GM19025 (cell line): ENCODE data around the gene TMEM212.

Experiments used
- ATAC-seq: cut with Tn5 transposase; IDR thresholded peaks from one replicate; pipeline ENCODE4 v1.9.1; 2021; ENCODE audit warnings: mild to moderate bottlenecking, low read depth, moderate library complexity; ENCODE audit not compliant: unreplicated experiment

The TMEM212 gene

DNA sequence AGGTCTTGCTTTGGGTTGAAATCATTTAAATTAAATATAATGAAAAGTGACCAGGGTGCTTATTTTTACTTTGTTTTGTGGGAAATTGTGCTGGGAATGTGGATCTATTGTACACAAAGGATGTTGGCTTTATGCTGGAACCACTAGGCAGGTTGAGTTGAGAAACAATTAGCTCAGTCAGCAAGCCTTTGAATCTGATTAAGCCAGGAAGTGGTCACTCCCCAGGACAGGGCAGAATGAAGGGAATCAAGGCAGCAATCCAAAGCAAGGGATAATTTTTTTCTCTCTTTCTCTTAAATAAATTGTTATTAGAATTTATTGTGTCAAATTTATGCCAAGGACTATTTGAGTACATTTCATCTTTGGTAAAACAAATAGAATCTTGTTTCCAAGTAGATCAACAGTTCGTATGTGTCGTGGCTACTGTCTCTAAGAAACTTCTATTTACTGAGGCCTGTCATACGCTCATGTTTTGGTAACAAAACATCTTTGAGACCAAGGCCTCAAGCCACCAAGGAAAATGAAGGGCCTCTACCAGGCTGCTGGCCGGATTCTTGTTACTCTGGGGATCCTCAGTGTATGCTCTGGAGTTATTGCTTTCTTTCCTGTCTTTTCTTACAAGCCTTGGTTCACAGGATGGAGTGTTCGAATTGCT is at the start of gene TMEM212:
Gene TMEM212 (plus strand): TSS at position 486 of the 655 bp plus-strand sequence. CDS start 35 bp downstream, at position 521.
- no peak for ATAC-seq

DNA sequence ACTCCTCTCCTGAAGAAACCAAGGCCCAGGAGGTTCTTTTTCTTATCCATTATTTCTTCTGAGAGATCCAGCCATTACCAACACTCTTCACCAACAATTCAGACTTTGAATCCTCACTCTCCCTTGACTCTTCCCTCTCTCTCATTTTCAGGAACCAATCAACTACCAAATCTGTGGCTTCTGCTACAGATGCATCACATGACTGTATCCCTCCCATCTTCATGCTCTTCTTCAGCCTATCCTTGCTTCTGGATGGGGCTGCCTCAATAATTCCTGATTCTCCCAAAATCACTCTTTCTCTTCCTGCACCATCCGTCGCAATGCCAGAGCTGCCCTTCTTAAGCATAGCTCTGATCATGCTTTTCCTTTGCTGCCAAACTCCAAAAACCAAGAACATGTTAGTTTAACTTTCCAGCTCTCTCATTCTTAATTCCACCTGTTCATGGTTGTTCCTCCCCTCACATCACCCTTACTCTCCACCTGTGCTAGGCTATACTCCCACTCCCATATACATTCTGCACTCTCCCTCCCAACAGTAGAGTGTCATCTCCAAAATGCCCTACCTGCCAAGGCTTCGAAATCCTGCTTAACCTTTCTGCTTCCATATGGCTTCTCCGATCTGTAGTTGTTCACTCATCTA is 46.4 kb upstream of the TMEM212 start:
- ATAC-seq, result no peak

GRCh38 chr3:171797265-171797679 is 45.9 kb upstream of the TMEM212 start:
- peak; percentile 78 for ATAC-seq

- no peak for ATAC-seq
Measured at GRCh38 chr3:171797873-171798272, 45.3 kb upstream of the TMEM212 start.

DNA sequence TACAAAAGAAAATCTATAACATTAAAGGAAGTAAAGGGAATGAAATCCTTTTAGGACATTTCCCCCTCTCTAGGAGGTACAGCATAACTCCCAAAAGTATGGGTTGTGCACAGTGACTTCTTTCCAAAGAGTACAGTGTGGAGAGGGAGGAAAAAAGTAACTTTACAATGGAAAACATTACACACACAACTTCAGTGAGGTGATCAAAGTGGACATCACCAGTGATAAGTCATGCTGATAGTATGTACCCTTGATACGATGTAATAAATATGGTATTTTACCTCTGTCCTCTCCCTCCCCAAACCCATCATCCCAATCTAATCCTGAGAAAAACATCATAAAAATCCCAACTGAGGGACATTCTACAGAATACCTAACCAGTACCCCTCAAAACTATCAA is 43.6 kb upstream of the TMEM212 start:
- no peak for ATAC-seq

- ATAC-seq, result no peak
Measured at GRCh38 chr3:171801738-171802589, 41.2 kb upstream of the TMEM212 start.

- ATAC-seq, result peak; percentile 41
Measured at GRCh38 chr3:171802590-171802956, 40.6 kb upstream of the TMEM212 start.

GRCh38 chr3:171803044-171803443 is 40.1 kb upstream of the TMEM212 start:
- ATAC-seq, result no peak

- ATAC-seq, result no peak
Measured at GRCh38 chr3:171804618-171805389, 38.3 kb upstream of the TMEM212 start.

DNA sequence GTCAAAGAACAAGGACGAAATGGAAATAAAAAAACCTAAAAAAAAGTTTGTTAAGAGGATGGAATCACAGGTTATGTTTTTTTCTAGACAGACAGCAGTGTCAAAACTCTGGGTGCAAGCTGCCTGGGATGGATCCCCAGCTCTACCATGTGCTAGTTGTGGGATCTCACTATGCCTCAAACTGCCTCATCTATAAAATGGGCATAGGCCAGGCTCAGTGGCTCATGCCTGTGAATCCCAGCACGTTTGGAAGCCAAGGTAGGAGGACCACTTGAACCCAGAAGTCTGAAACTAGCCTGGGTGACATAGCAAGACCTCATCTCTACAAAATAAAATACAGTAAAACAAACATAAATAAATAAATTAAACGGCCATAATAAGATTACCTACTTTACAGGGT is 37.5 kb upstream of the TMEM212 start:
- no peak for ATAC-seq

- ATAC-seq, result no peak
Measured at GRCh38 chr3:171806200-171807128, 36.7 kb upstream of the TMEM212 start.

DNA sequence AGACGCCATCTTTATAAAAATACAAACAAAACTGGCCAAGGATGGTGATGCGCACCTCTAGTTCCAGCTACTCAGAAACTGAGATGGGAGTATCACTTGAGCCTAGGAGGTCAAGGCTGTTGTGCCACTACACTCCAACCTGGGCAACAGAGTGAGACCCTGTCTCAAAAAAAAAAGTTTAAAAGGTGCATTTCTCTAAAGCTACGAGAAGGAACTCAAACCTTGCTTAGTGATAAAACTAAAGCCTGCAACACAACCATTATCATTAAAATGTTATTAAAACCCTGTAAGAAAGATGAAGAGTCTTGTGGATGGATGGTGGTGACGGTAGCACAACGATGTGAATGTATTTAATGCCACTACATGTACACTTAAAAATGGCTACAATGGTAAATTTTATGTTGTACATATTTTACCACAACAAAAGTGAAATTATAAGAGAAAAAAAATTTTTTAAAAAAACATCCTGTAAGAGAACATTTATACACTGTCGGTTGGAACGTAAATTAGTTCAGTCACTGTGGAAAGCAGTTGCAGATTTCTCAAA is 35.9 kb upstream of the TMEM212 start:
- no peak for ATAC-seq

DNA sequence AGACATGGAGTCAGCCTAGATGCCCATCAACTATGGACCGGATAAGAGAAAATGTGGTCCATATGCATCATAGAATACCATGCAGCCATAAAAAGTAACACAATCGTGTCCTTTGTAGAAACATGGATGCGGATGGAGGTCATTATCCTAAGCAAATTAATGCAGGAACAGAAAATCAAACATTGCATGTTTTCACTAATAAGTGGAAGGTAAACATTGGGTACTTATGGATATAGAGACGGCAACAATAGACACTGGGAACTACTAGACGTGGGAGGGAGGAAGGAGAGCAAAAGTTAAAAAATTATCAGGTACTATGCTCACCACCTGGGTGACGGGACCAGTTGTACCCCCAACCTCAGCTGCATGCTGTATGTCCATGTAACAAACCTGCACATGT is 35.3 kb upstream of the TMEM212 start:
- no peak for ATAC-seq

- ATAC-seq, result peak; percentile 33
Measured at GRCh38 chr3:171809611-171809860, 33.6 kb upstream of the TMEM212 start.

GRCh38 chr3:171809861-171810628 is 33.1 kb upstream of the TMEM212 start, which contains the start of gene PLD1:
PLD1 (minus strand) TSS chr3:171810483; CDS start chr3:171738051, 72,432 bp downstream.
- peak; percentile 54 for ATAC-seq

- no peak for ATAC-seq
Measured at GRCh38 chr3:171810629-171811294, 32.4 kb upstream of the TMEM212 start.

DNA sequence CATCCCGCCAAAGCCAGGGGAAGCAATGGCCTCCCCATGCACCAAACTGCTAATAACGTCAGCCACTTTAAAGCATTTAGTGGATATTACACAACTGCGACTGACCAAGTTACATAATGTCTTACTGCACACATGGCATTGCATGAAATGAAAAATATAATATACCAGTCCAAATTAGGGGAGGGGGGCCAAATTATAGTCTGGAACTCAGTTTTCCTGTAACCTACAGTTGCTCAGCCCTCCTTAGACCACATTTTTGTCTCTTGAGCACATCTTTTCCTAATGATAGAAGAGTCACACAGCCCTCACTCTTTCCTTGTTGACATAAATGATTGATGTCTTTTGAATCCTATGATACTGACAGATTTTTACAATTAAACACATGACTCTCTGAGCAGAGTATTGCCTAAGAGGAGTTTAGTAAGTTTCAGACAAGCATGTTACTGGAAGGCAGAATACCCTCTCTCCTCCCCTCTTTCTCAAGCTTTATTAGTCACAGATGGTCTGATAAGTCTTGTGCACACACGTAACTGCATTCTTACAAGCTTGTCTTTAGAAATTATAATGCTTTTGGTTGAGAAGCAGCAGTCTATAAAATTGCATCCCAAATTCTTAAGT is 31.7 kb upstream of the TMEM212 start:
- ATAC-seq, result no peak

DNA sequence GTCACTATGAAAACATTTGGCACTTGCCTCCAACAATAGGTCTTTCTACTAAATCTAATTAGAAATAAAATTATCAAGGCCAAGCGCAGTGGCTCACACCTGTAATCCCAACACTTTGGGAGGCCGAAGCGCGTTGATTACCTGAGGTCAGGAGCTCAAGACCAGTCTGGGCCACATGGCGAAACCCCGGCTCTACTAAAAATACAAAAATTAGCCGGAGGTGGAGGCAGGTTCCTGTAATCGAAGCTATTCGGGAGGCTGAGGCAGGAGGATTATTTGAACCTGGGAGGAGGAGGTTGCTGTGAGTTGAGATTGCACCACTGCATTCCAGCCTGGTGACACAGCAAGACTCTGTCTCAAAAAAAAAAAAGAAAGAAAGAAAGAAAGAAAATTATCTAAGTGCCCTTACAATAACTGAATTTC is 31.2 kb upstream of the TMEM212 start:
- no peak for ATAC-seq
